Neural cell (in vitro differentiated cells): ENCODE data around the gene YEATS4. TPM values are rescaled to one million over a fixed set of nuclear protein-coding genes. Genes with fewer than 3 reads are reported as not detected.

Experiments used
- H2AFZ ChIP-seq: fragments of 200-600, 300-800 bp; sonication (generic), shearing (Covaris generic); 2 replicates; pipeline ENCODE4 v1.6.0; 2014; ENCODE audit warnings: low read depth, mild to moderate bottlenecking, antibody characterized with exemption, low read length, moderate library complexity
- H3F3A ChIP-seq: fragments of 200-600 bp; shearing (Covaris generic); 2 replicates; pipeline ENCODE4 v1.6.1; 2016; ENCODE audit warnings: mild to moderate bottlenecking, moderate library complexity, mixed read lengths, antibody characterized with exemption, low read length; ENCODE audit not compliant: insufficient read depth, poor library complexity, severe bottlenecking
- H3K27ac ChIP-seq: fragments of 200-600, 300-800 bp; sonication (generic), shearing (Covaris generic); 2 replicates; pipeline ENCODE4 v1.5.1; 2014; ENCODE audit warnings: mild to moderate bottlenecking, low read length, moderate library complexity
- H3K27me3 ChIP-seq: fragments of 300-800, 200-600 bp; sonication (generic), shearing (Covaris generic); 2 replicates; pipeline ENCODE4 v1.6.0; 2014; ENCODE audit warnings: mild to moderate bottlenecking, low read depth, low read length, moderate library complexity; ENCODE audit not compliant: insufficient read depth
- H3K36me3 ChIP-seq: fragments of 300-800, 200-600 bp; sonication (generic), shearing (Covaris generic); 2 replicates; pipeline ENCODE4 v1.5.1; 2014; ENCODE audit warnings: mild to moderate bottlenecking, antibody characterized with exemption, low read length, moderate library complexity; ENCODE audit not compliant: insufficient read depth
- H3K4me2 ChIP-seq: fragments of 300-800, 200-600 bp; sonication (generic), shearing (Covaris generic); 2 replicates; pipeline ENCODE4 v1.6.0; 2014; ENCODE audit warnings: mild to moderate bottlenecking, low read length
- H3K4me3 ChIP-seq: fragments of 300-800, 200-600 bp; sonication (generic), shearing (Covaris generic); 2 replicates; pipeline ENCODE4 v1.5.1; 2014; ENCODE audit warnings: mild to moderate bottlenecking, low read length, moderate library complexity
- H3K79me2 ChIP-seq: fragments of 200-600 bp; shearing (Covaris generic); replicated peaks from 2 replicates; pipeline ENCODE4 v1.6.0; 2014; ENCODE audit warnings: mild to moderate bottlenecking, low read length, moderate library complexity; ENCODE audit not compliant: insufficient read depth
- H3K9ac ChIP-seq: fragments of 300-800, 200-600 bp; sonication (generic), shearing (Covaris generic); 2 replicates; pipeline ENCODE4 v1.6.1; 2016; ENCODE audit warnings: mild to moderate bottlenecking, low read length, mixed read lengths
- H3K9me2 ChIP-seq: fragments of 200-600 bp; shearing (Covaris generic); 2 replicates; pipeline ENCODE4 v1.6.1; 2016; ENCODE audit warnings: mild to moderate bottlenecking, low read length, mixed read lengths; ENCODE audit not compliant: insufficient read depth
- H3K9me3 ChIP-seq: fragments of 200-600, 300-800 bp; sonication (generic), shearing (Covaris generic); 2 replicates; pipeline ENCODE4 v1.6.1; 2016; ENCODE audit warnings: mild to moderate bottlenecking, mixed run types, low read length, moderate library complexity, mixed read lengths
- H4K20me1 ChIP-seq: fragments of 200-600 bp; shearing (Covaris generic); 2 replicates; pipeline ENCODE4 v1.6.1; 2016; ENCODE audit warnings: mild to moderate bottlenecking, mixed run types; ENCODE audit not compliant: insufficient read depth
- CTCF ChIP-seq: fragments of 450-650 bp; IDR thresholded peaks from 2 replicates; pipeline ENCODE4 v1.5.1; 2014; ENCODE audit warnings: antibody characterized with exemption, mild to moderate bottlenecking, moderate library complexity; ENCODE audit not compliant: poor library complexity, severe bottlenecking
- EP300 ChIP-seq: fragments of 450-650 bp; conservative IDR thresholded peaks from 2 replicates; pipeline ENCODE4 v1.6.1; 2014; ENCODE audit warnings: antibody characterized with exemption, mild to moderate bottlenecking, moderate library complexity; ENCODE audit not compliant: poor library complexity, severe bottlenecking
- EZH2 ChIP-seq: fragments of 200-600, 300-800 bp; shearing (Covaris generic), sonication (generic); IDR thresholded peaks from 2 replicates; pipeline ENCODE4 v1.6.1; 2014; ENCODE audit warnings: antibody characterized with exemption, low read length, borderline replicate concordance, mild to moderate bottlenecking; ENCODE audit not compliant: insufficient read depth, poor library complexity, severe bottlenecking
- MXI1 ChIP-seq: fragments of 450-650 bp; conservative IDR thresholded peaks from 2 replicates; pipeline ENCODE4 v1.6.1; 2014; ENCODE audit warnings: antibody characterized with exemption, mild to moderate bottlenecking; ENCODE audit not compliant: poor library complexity, severe bottlenecking
- POLR2AphosphoS5 ChIP-seq: IDR thresholded peaks from 2 replicates; pipeline ENCODE4 v1.6.1; 2012
- RAD21 ChIP-seq: fragments of 450-650 bp; conservative IDR thresholded peaks from 2 replicates; pipeline ENCODE4 v1.6.1; 2014; ENCODE audit warnings: antibody characterized with exemption, mild to moderate bottlenecking, moderate library complexity
- REST ChIP-seq: IDR thresholded peaks from 2 replicates; pipeline ENCODE4 v1.6.1; 2012; ENCODE audit warnings: borderline replicate concordance
- SMC3 ChIP-seq: fragments of 450-650 bp; conservative IDR thresholded peaks from 2 replicates; pipeline ENCODE4 v1.6.1; 2014; ENCODE audit warnings: antibody characterized with exemption, mild to moderate bottlenecking, moderate library complexity; ENCODE audit not compliant: poor library complexity
- TAF1 ChIP-seq: IDR thresholded peaks from 2 replicates; pipeline ENCODE4 v1.6.1; 2012; ENCODE audit warnings: low read depth
- polyA plus RNA-seq: library from polyadenylated mRNA; depleted of rRNA; stranded (reverse); fragments of >200 nt; gene quantifications from 2 replicates; pipeline ENCODE4 v1.2.3, GENCODE V29; 2014

The YEATS4 gene
- polyA plus RNA-seq, 1 donor from 2014 or later = 227 TPM

- H4K20me1 ChIP-seq = no peaks in the 10 kb centered on the region
- no peak overlapping the region for H2AFZ ChIP-seq
- no peak overlapping the region for H3K4me3 ChIP-seq
- H3K9ac ChIP-seq = no peak overlapping the region
- no peaks in the 10 kb centered on the region for H3K9me2 ChIP-seq
- TF ChIP-seq CTCF = no peak
- TF ChIP-seq REST = no peak
- TF ChIP-seq EP300 = no peak
- TF ChIP-seq SMC3 = no peak
- no peak for TF ChIP-seq MXI1
- no peak for TF ChIP-seq POLR2AphosphoS5
- TF ChIP-seq EZH2 = no peak
- no peak for TF ChIP-seq RAD21
- TF ChIP-seq TAF1 = no peak
- H3K27me3 ChIP-seq = no peaks in the 10 kb centered on the region
- H3K4me2 ChIP-seq = no peak overlapping the region
- no peak overlapping the region for H3K27ac ChIP-seq
- H3K79me2 ChIP-seq = no peaks in the 10 kb centered on the region
- H3K36me3 ChIP-seq = no peaks in the 10 kb centered on the region
- no peaks in the 10 kb centered on the region for H3F3A ChIP-seq
- no peaks in the 10 kb centered on the region for H3K9me3 ChIP-seq
Measured at GRCh38 chr12:69342421-69342820, 17.1 kb upstream of the YEATS4 start.

- Histone ChIP-seq H3K4me3 (no peak overlapping the region), H4K20me1 (no peaks in the 10 kb centered on the region), H3K79me2 (no peaks in the 10 kb centered on the region), H3K36me3 (no peaks in the 10 kb centered on the region), H3K9ac (no peak overlapping the region), H3F3A (no peaks in the 10 kb centered on the region), H3K9me2 (no peaks in the 10 kb centered on the region), H3K27ac (no peak overlapping the region), H3K27me3 (no peaks in the 10 kb centered on the region), H3K9me3 (no peaks in the 10 kb centered on the region), H2AFZ (no peak overlapping the region), H3K4me2 (no peak overlapping the region)
- TF ChIP-seq POLR2AphosphoS5 (no peak), REST (no peak), MXI1 (no peak), TAF1 (no peak), EP300 (no peak)
Measured at GRCh38 chr12:69343357-69343756, 16.2 kb upstream of the YEATS4 start.
